ENCODE measurements around the gene TWIST2.

TWIST2 gene

GRCh38 chr2:238882082-238882755, 34.3 kb downstream of the TWIST2 start:
- Histone ChIP-seq H3K27me3 (ENCODE audit: insufficient read depth, poor library complexity, severe bottlenecking) (no peaks in the 10 kb centered on the region), H3K4me3 (replicated peaks; ENCODE audit: insufficient read depth, low read length) (no peak overlapping the region), H3K27ac (replicated peaks) (no peak overlapping the region)
- TF ChIP-seq REST (IDR thresholded peaks at IDR 0.05; ENCODE audit: insufficient replicate concordance, low read depth) (no peak), POLR2AphosphoS5 (IDR thresholded peaks at IDR 0.05; ENCODE audit: low read depth) (no peak), SPI1 (IDR thresholded peaks at IDR 0.05; ENCODE audit: borderline replicate concordance, low read depth) (no peak), GABPA (IDR thresholded peaks at IDR 0.05; ENCODE audit: low read depth) (no peak), CTCF (IDR thresholded peaks at IDR 0.05; ENCODE audit: insufficient read depth, low read length) (no peak)
- DNase-seq (ENCODE audit: low read depth in 1 of 2, low spot score in 1 of 2): no peak

- TF ChIP-seq SPI1 (IDR thresholded peaks at IDR 0.05; ENCODE audit: borderline replicate concordance, low read depth): no peak
- TF ChIP-seq CTCF (IDR thresholded peaks at IDR 0.05; ENCODE audit: insufficient read depth, low read length): no peak
- no peak for TF ChIP-seq REST (IDR thresholded peaks at IDR 0.05; ENCODE audit: insufficient replicate concordance, low read depth)
- no peak for TF ChIP-seq GABPA (IDR thresholded peaks at IDR 0.05; ENCODE audit: low read depth)
- TF ChIP-seq POLR2AphosphoS5 (IDR thresholded peaks at IDR 0.05; ENCODE audit: low read depth): no peak
- no peak overlapping the region for H3K27ac ChIP-seq (replicated peaks)
- no peaks in the 10 kb centered on the region for H3K27me3 ChIP-seq (ENCODE audit: insufficient read depth, poor library complexity, severe bottlenecking)
- H3K4me3 ChIP-seq (replicated peaks; ENCODE audit: insufficient read depth, low read length): no peak overlapping the region
- no peak for DNase-seq (ENCODE audit: low read depth in 1 of 2, low spot score in 1 of 2)
These were observed 35.6 kb downstream of the TWIST2 start for GRCh38 chr2:238883421-238883901.

GRCh38 chr2:238884122-238884811, 36.4 kb downstream of the TWIST2 start:
- Histone ChIP-seq H3K4me3 (replicated peaks; ENCODE audit: insufficient read depth, low read length) (no peak overlapping the region), H3K27me3 (ENCODE audit: insufficient read depth, poor library complexity, severe bottlenecking) (no peaks in the 10 kb centered on the region), H3K27ac (replicated peaks) (no peak overlapping the region)
- no peak for DNase-seq (ENCODE audit: low read depth in 1 of 2, low spot score in 1 of 2)
- TF ChIP-seq CTCF (IDR thresholded peaks at IDR 0.05; ENCODE audit: insufficient read depth, low read length) (no peak), SPI1 (IDR thresholded peaks at IDR 0.05; ENCODE audit: borderline replicate concordance, low read depth) (no peak), POLR2AphosphoS5 (IDR thresholded peaks at IDR 0.05; ENCODE audit: low read depth) (no peak), REST (IDR thresholded peaks at IDR 0.05; ENCODE audit: insufficient replicate concordance, low read depth) (no peak), GABPA (IDR thresholded peaks at IDR 0.05; ENCODE audit: low read depth) (no peak)

Data from HL-60 (cell line).